PC-3 (cell line): Measurements from ENCODE around the gene EFCAB6. TPM values are rescaled to one million over a fixed set of nuclear protein-coding genes. Genes with fewer than 3 reads are reported as not detected.

Source experiments
- ATAC-seq: fragments of 200-7000 bp; cut with Tn5 transposase; 2 replicates; pipeline ENCODE4 v1.9.1; 2020; ENCODE audit warnings: mild to moderate bottlenecking, moderate library complexity
- BruUV-seq: library from RNA; stranded (reverse); fragments of 400-500 nt; replicated peaks from 2 replicates; lab custom pipeline; 2021; lab: Mats Ljungman, UMichigan
- CTCF ChIA-PET: fragments of 300-600 bp; sonication (Branson Sonifier 250); formaldehyde crosslinking; loops from one replicate; lab custom pipeline; 2022; ENCODE audit warnings: antibody characterized with exemption; lab: Charles Lee
- POLR2A ChIA-PET: fragments of 300-600 bp; sonication (Branson Sonifier 250); formaldehyde crosslinking; loops from one replicate; lab custom pipeline; 2022; ENCODE audit warnings: antibody characterized with exemption; ENCODE audit not compliant: unreplicated experiment; lab: Charles Lee
- DNase-seq: peaks from one replicate; pipeline ENCODE4 v3.0.0-alpha.2; 2015
- H2AFZ ChIP-seq: fragments of 300-600 bp; sonication (generic); 2 replicates; pipeline ENCODE4 v1.6.0; 2016; ENCODE audit warnings: antibody characterized with exemption, low read length
- H3F3A ChIP-seq: fragments of 300-600 bp; sonication (generic); one replicate; pipeline ENCODE4 v1.6.0; 2017; ENCODE audit warnings: antibody characterized with exemption, low read length, control low read depth, mild to moderate bottlenecking; ENCODE audit not compliant: unreplicated experiment
- H3K27ac ChIP-seq: fragments of 300-600 bp; sonication (generic); 2 replicates; pipeline ENCODE4 v1.5.1; 2016; ENCODE audit warnings: mild to moderate bottlenecking, low read length
- H3K27me3 ChIP-seq: fragments of 300-600 bp; sonication (generic); 2 replicates; pipeline ENCODE4 v1.6.1; 2016; ENCODE audit warnings: low read length, mixed read lengths
- H3K36me3 ChIP-seq: fragments of 300-600 bp; sonication (generic); 2 replicates; pipeline ENCODE4 v1.6.1; 2016; ENCODE audit warnings: low read depth, mixed run types, low read length, mixed read lengths
- H3K4me1 ChIP-seq: fragments of 300-600 bp; sonication (generic); 2 replicates; pipeline ENCODE4 v1.5.1; 2016; ENCODE audit warnings: low read length; ENCODE audit not compliant: insufficient read depth
- H3K4me2 ChIP-seq: fragments of 300-600 bp; sonication (generic); 2 replicates; pipeline ENCODE4 v1.6.0; 2016; ENCODE audit warnings: low read length
- H3K4me3 ChIP-seq: fragments of 300-600 bp; sonication (generic); 2 replicates; pipeline ENCODE4 v1.5.1; 2016; ENCODE audit warnings: mild to moderate bottlenecking, low read length, mixed read lengths
- H3K79me2 ChIP-seq: fragments of 300-600 bp; sonication (generic); 2 replicates; pipeline ENCODE4 v1.6.1; 2017; ENCODE audit warnings: low read length, mixed read lengths
- H3K9ac ChIP-seq: fragments of 300-600 bp; sonication (generic); 2 replicates; pipeline ENCODE4 v1.6.0; 2016; ENCODE audit warnings: mild to moderate bottlenecking, low read length
- H3K9me2 ChIP-seq: fragments of 300-600 bp; sonication (generic); replicated peaks from 2 replicates; pipeline ENCODE4 v1.6.1; 2016; ENCODE audit warnings: mixed run types, low read length, mixed read lengths
- H3K9me3 ChIP-seq: fragments of 300-600 bp; sonication (generic); 2 replicates; pipeline ENCODE4 v1.6.1; 2016; ENCODE audit warnings: low read length, mixed read lengths
- H4K20me1 ChIP-seq: fragments of 300-600 bp; sonication (generic); 2 replicates; pipeline ENCODE4 v1.6.1; 2016; ENCODE audit warnings: low read length, mixed read lengths
- CTCF ChIP-seq: fragments of 300-600 bp; sonication (generic); conservative IDR thresholded peaks from 2 replicates; pipeline ENCODE4 v1.5.1; 2017; ENCODE audit warnings: antibody characterized with exemption, low read depth, mild to moderate bottlenecking, low read length
- EZH2 ChIP-seq: fragments of 300-600 bp; sonication (generic); IDR thresholded peaks from one replicate; pipeline ENCODE4 v1.6.1; 2017; ENCODE audit warnings: antibody characterized with exemption, mild to moderate bottlenecking, low read length; ENCODE audit not compliant: unreplicated experiment
- EZH2phosphoT487 ChIP-seq: fragments of 300-600 bp; sonication (generic); IDR thresholded peaks from 2 replicates; pipeline ENCODE4 v1.6.1; 2018; ENCODE audit warnings: mild to moderate bottlenecking, antibody characterized with exemption, low read length, borderline replicate concordance
- intact Hi-C: fragments of 100-400 bp; cut with micrococcal nuclease; formaldehyde crosslinking; loops from 2 replicates; pipeline ENCODE4 v1.9.0; 2023
- total RNA-seq: library from RNA; depleted of rRNA; stranded (reverse); fragments of >200 nt; gene quantifications from 2 replicates; pipeline ENCODE4 v1.2.3, GENCODE V29; 2014

Gene EFCAB6
- total RNA-seq, 1 experiment from 2014 or later, result 0.07 TPM

GRCh38 chr22:43855431-43855830, 43.3 kb upstream of the EFCAB6 start:
- Histone ChIP-seq H3K79me2 (no peaks in the 10 kb centered on the region), H3K4me2 (no peak overlapping the region), H3K4me3 (no peak overlapping the region), H3K4me1 (no peaks in the 10 kb centered on the region), H3K9ac (no peak overlapping the region), H2AFZ (no peak overlapping the region), H3K36me3 (no peaks in the 10 kb centered on the region), H3K9me3 (no peaks in the 10 kb centered on the region), H3K9me2 (no peaks in the 10 kb centered on the region), H3F3A (no peaks in the 10 kb centered on the region), H3K27me3 (peaks cover 21% of the 10 kb centered on the region), H3K27ac (no peak overlapping the region), H4K20me1 (no peaks in the 10 kb centered on the region)
- POLR2A ChIA-PET, result no interaction called here
- CTCF ChIA-PET, result no interaction called here
- DNase-seq (no peak), ATAC-seq (no peak)
- intact Hi-C loops, result no loop called here
- BruUV-seq, result no TSS peak
- TF ChIP-seq EZH2phosphoT487 (no peak), EZH2 (no peak), CTCF (no peak)

- H3K27me3 ChIP-seq, result peaks cover 16% of the 10 kb centered on the region
- ATAC-seq, result no peak
- H3K4me1 ChIP-seq, result no peaks in the 10 kb centered on the region
- no TSS peak for BruUV-seq
- no peak overlapping the region for H2AFZ ChIP-seq
- no peaks in the 10 kb centered on the region for H3K36me3 ChIP-seq
- no peak overlapping the region for H3K4me3 ChIP-seq
- TF ChIP-seq CTCF, result no peak
- no peak for TF ChIP-seq EZH2
- no peak for TF ChIP-seq EZH2phosphoT487
- no peak for DNase-seq
- no peaks in the 10 kb centered on the region for H4K20me1 ChIP-seq
- H3K9me3 ChIP-seq, result no peaks in the 10 kb centered on the region
- ChIA-PET CTCF (no interaction called here), POLR2A (no interaction called here)
- H3F3A ChIP-seq, result no peaks in the 10 kb centered on the region
- H3K27ac ChIP-seq, result no peak overlapping the region
- H3K79me2 ChIP-seq, result no peaks in the 10 kb centered on the region
- no peaks in the 10 kb centered on the region for H3K9me2 ChIP-seq
- H3K9ac ChIP-seq, result no peak overlapping the region
- no peak overlapping the region for H3K4me2 ChIP-seq
- intact Hi-C loops, result no loop called here
These were observed 42.7 kb upstream of the EFCAB6 start for GRCh38 chr22:43854786-43855271.

GRCh38 chr22:43854121-43854785, 42.1 kb upstream of the EFCAB6 start:
- no peak overlapping the region for H3K4me3 ChIP-seq
- no peaks in the 10 kb centered on the region for H3F3A ChIP-seq
- ATAC-seq (no peak), DNase-seq (no peak)
- H3K27ac ChIP-seq, result no peak overlapping the region
- H3K9me3 ChIP-seq, result no peaks in the 10 kb centered on the region
- BruUV-seq, result no TSS peak
- H3K36me3 ChIP-seq, result no peaks in the 10 kb centered on the region
- intact Hi-C loops, result no loop called here
- no peak for TF ChIP-seq EZH2phosphoT487
- TF ChIP-seq EZH2, result no peak
- H4K20me1 ChIP-seq, result no peaks in the 10 kb centered on the region
- H3K4me1 ChIP-seq, result no peaks in the 10 kb centered on the region
- no peak overlapping the region for H3K9ac ChIP-seq
- H3K9me2 ChIP-seq, result no peaks in the 10 kb centered on the region
- H3K79me2 ChIP-seq, result no peaks in the 10 kb centered on the region
- POLR2A ChIA-PET, result no interaction called here
- no peak overlapping the region for H2AFZ ChIP-seq
- CTCF ChIA-PET, result no interaction called here
- H3K27me3 ChIP-seq, result peaks cover 18% of the 10 kb centered on the region
- no peak overlapping the region for H3K4me2 ChIP-seq
